CD4-positive, alpha-beta T cell treated with Interleukin-10 for 1 hour (primary cell): ENCODE measurements around the gene HIVEP1.
"Not testable (repeated sequence)": the region's sequence is repeated elsewhere in the genome, so short reads cannot be mapped to it uniquely, and the experiment has no call there.

Experiments
- DNase-seq: peaks from one replicate; pipeline ENCODE4 v3.0.0-alpha.2; 2020

Gene HIVEP1

DNA sequence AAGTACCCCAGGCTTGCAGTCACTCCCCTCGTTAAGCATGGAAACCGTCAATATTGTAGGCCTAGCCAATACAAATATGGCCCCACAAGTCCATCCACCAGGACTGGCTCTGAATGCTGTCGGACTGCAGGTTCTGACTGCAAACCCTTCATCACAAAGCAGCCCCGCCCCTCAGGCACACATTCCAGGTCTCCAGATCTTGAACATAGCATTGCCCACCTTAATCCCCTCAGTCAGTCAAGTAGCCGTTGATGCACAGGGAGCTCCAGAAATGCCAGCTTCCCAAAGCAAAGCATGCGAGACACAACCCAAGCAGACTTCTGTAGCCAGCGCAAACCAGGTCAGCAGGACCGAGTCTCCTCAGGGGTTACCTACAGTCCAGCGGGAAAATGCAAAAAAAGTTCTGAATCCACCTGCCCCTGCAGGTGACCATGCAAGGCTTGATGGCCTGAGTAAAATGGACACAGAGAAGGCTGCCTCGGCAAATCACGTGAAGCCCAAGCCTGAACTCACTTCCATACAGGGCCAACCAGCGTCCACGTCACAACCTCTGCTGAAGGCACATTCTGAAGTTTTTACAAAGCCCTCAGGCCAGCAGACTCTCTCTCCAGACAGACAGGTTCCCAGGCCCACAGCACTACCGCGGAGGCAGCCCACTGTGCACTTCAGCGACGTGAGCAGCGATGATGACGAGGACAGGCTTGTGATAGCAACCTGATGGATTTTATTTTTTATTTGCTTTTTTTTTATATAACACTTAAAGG is 151.8 kb downstream of the HIVEP1 start:
- DNase-seq = no peak

DNA sequence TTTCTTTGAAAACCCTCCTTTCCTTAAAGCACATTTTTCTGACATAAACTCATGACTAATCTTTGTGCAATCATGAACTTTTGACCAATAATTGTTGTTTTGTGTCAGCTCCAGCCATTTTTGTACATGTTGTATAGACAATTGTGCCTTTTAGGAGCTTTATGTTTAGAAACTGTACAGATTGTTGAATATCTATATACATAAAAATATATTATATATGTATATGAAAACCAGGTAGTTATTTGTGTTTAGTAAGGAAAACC is 152.3 kb downstream of the HIVEP1 start:
- DNase-seq = no peak

DNA sequence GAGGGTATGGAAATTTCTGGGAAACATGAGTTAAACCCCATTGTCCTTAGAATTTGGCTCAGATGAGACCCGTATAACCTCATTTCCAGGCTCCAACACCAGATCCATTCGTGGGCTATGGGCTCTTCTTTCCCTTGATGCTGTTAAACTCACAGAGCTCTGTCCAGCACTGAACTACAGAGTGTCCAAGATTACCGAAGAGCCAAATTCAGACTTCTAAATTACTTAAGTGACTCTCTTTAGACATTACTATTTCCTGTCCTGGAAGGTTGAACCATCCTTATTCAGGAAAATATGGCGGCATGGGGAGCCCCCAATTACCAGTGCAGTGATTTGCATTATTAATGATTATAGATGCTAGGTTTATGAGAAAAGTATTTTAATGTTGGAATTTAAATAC is 153.2 kb downstream of the HIVEP1 start:
- no peak for DNase-seq

DNA sequence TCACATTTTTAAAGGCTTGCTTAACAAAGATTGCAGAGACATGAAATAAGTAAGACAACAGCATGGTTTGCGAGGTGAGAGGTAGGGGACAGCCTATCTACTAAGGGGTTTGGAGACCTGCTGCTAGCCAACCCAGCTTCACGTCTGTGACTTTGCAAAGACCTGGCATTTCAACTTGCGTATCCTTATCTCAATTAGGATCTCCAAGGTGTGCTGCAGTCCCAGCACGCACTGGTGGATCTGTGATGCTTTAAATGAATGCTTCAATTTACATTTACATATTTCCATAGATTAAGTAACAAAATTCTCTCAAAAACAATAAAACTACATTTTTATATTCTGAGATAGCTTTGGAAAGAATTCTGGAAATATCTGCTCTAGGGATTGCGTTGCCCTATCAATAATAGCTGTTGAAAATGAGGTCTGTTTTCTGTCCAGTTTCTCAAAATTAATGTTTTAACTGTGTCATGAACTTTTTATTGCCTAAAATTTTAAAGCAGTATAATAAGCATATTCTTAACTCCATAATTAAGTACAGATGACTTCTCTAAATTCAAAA is 153.7 kb downstream of the HIVEP1 start:
- DNase-seq = no peak

DNA sequence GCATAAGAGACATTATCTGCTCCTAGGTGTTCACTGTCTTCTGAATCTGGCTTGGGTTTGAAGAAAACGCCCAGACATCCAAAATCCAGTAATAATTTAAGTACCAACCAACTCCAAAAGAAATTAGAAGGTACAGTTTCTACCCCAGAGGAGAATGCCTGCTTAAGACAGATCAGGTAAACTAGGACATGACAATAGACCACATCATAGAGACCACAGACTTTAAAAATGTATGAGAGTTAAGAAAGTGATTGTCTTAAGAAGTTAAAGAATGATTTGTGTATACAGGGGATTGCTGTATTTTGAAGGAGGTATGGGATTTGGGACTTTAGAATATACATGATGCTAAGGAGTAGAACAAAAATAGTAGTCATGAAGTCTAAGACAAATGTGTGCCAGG is 157.3 kb downstream of the HIVEP1 start:
- no peak for DNase-seq

DNA sequence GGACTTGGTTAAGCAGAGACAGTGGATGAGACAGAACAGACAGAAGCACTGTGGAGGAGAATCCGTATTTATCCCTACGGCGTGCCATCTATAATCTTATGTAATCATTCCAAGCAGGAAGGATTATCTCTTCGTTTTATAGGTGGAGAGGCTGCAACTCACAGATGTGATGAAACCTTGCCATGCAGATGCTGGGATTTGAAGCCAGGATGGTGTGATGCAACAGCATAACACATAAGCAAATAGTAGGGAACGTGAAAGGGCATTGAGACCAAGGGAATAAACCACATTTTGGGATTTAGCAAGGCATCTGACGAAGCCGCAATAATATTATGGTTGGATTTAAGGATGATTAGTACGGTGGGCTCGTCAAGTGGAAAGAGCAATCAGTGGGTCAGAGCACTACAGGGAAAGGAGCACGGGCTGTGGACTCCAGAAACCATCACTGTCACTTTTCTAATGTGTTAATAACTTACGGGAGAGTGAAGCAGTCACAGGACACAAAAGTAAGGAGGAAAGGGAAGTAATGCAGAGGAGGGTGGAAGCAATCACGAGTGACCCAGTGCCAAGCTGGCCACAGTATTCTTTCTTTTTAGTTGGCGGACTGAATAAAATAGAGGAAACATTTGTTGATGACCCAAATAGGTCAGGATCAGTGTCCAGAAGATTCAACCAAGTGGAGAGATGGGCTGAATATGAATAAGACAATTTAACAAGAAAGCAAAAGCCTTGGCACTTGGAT is 158.4 kb downstream of the HIVEP1 start:
- DNase-seq = no peak

DNA sequence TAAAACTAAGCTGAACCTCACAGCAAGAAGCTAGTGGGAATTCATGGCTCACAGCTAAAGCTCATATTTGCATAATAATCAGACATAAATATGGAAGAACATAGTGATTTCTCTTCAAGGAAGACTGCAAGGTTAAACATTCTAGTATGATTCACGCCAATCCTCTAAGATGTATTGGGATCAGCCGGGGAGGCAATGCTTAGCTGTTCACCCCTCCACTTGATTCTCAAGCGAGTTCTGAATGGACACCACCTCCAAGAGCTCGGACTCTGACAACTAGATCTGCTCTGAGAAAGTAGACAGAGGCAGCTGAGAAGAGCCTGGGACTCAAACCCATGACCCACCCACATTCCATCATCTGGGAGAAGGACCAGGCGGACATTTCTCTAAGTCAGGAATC is 159.6 kb downstream of the HIVEP1 start:
- no peak for DNase-seq

DNA sequence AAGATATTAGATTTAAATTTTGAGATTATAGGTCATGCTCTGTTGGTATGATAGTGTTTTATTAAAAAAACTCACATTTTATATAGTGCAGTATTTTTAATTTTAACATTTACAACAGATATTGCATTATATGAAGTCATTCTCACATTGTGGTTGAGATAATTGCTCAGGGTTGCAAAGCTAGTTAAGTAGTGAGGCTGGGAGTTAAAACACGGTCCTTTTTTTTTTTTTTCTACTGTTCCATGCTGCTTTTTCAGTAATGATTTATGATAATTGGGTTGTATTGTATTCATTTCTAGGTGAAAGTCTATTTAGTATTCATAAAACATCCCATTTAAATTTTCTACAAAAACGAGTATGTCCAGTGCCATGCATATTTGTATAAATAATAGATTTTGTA is 160.5 kb downstream of the HIVEP1 start:
- no peak for DNase-seq

DNA sequence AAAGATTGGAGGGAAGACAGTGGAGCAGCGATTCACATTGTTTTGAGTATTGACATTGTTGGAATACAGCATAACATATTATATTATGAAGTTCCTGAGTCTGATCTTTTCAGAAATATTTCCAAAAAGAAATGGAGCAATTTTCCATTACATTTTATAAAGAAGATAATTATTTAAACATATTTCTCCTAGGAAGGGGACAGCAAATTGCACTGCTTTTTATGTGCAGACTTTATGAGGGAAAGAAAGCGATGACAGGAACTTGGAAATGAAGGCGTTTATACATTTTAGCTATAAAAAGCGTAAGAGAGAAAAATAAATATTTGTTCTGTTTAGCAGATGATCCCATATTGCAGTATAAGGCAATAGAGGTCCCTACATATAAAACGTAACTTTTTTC is 161.1 kb downstream of the HIVEP1 start:
- no peak for DNase-seq

DNA sequence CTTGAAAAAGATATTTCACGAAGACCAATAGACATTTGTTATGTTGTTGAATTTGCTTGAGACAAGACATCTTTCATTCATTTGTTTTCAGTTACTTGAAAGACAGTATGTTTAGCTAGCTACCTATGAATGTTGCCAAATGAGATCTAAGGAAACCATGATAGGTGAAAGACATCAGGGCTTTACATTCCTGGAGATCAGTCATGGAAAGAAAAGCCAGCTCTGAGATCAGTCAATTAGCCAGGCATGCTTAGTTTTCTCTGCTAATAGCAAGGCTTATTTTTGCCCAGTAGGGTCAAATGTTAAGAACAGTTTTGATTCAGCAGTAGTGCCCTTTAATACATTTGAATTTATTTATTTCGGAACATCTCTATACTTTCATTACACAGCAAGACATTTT is 161.5 kb downstream of the HIVEP1 start:
- no peak for DNase-seq

DNA sequence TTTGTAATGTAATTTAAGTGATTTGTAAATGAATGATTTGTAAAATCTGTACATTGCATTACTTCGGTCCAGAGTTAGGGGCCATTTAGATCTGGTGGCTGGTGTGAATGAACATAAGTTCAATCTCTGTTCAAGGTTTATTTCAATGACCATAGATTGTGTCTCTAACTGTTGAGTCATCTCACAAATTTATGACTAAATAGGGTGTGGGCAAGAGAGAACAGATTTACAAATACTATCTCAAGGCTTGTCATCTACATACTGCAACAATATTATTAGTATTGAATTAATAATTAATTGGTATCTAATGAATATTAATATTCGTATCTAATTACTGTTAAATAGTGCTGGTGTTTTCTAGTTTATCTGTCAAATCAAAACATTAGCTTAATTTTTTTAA is 162.8 kb downstream of the HIVEP1 start:
- no peak for DNase-seq

DNA sequence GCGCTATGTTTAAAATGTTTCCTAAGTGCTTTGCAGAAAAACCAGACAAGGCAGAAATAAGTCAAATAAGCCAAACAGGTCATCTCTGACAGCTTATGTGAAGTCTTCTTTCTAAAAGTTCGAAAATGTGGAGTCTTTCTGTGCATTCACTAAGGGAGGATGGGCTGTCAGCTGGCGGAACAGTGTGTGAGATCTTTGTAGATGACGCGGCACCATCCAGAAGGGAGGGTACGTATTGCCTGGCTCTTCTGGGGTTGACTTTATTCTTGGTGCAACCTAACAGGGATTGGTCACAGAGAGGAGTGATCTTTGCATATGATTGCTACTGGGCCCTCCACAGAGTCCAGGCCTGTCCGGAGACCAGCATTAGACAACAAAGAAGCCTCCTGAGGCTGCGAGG is 163.5 kb downstream of the HIVEP1 start:
- no peak for DNase-seq

DNA sequence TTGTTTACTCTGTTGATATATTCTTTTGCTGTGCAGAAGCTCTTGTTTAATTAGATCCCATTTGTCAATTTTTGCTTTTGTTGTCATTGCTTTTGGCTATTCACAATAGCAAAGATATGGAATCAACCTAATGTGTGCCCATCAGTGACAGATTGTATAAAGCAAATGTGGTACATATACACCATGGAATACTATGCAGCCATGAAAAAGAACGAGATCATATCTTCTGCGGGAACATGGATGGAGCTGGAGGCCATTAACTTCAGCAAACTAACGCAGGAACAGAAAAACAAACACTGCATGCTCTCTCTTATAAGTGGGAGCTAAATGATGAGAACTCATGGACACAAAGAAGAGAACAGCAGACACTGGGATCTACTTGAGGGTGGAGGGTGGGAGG is 164.7 kb downstream of the HIVEP1 start:
- DNase-seq = not testable (repeated sequence)

DNA sequence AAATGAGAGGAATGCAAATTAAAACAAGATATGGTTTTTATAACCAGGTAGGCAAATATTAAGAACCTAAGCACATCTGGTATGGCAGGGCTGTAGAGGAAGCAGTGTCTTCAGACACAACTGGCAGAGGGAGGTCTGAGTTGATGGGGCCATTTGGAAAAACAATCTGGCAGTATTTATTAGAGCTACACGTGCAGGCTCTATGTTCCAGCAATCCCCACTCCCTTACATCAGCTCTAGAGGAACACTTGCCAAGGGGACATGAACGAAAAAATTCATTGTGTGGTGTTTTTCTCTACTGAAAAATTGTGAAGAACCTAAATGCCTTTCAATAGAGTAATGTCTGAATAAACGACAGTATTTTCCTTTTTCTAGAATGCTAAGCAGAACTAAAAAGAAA is 166.4 kb downstream of the HIVEP1 start:
- no peak for DNase-seq

DNA sequence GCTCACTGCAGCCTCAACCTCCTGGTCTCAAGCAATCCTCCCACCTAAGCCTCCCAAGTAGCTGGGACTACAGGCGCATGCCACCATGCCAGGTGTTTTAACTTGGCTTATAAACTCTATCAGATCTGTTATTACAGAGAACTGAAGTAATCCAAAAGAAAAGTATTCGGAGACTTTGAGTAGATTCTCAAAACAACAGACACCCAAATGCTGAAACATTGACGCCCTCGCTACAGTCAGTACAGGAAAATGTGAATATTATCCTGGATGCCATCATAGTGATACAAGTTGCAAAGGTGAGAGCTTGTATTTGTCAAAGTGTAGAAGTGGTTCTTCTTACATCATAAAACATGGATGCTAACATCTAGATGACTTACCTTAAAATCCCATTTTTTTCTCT is 169.4 kb downstream of the HIVEP1 start:
- no peak for DNase-seq

DNA sequence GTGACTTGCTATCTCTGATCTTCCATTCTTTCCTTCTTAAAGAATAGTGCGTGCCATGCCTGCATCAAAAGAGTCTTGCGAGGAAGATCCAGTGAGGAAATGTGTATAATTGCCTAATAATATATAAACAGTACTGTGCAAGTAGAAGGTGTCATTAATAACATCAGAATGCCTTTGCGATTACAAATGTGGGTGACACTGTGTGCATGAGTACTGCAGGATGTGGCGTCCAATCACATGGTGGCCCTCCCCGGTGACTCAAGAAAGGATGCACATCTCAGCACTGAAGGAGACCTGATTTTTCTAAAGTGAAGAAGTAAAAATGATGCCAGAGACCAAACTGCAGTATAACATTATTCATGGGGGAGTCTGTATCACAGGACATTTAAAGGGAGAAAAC is 170.6 kb downstream of the HIVEP1 start:
- DNase-seq = no peak

DNA sequence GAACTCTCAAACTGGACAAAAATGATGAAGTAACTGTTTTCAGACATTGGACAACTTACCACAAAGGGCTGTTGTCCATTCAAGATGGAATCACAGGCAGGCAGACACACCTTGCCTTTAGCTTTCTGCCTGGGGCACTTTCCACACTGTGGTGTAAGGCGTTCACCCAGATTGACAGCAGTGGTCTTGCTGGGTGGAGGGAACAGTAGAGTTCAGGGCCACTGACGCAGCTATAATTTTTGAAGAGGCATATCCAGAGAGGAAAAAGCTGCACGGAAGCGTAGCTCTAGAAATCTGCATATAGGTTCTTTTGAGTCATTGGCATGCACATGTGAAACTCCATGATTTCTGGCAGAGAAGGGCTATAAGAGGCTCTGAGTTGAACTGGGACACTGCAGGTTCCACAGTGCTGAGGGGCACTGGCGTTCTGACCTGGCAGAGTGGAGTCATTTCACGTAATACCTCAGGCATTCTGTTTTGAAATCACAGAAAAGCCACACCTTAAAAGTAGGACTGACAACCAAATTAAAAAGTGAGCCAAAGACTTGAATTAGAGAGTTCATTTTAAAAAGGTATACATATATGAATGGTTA is 173.1 kb downstream of the HIVEP1 start:
- DNase-seq = no peak

DNA sequence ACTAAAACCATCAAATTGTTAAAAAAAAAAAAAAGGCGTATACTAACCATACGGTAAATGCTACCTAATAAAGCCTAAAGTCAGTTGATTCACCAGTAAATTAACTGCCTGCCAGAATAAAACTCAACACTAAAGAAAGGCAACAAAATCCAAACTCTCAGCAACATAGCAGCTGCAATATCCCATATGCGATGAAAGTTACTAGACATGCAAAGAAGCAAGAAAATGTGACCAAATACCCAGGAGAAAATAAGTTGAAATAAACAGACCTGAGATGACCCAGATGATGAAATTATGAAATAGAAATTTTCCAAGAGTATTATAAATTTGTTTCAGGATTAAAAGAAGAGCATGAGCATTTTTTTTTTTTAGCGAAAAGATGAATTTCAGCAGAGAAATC is 174.4 kb downstream of the HIVEP1 start:
- DNase-seq = no peak

DNA sequence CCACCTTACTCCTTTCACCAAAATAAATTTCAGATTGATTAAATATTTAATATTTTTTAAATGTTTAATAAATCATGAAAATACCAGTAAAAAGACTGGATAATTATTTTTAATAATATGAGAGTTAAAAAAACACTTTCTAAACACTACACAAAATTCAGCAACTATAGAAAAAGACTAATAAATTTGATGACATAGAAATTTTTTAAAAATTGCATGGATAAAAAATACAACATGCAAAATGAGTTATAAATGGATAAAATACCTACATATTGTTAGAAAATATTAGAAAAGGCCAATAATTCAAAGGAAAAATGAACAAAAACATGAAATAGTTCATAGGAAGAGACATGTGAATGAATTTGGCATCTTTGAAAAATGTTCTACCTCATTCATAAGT is 177.0 kb downstream of the HIVEP1 start:
- no peak for DNase-seq

DNA sequence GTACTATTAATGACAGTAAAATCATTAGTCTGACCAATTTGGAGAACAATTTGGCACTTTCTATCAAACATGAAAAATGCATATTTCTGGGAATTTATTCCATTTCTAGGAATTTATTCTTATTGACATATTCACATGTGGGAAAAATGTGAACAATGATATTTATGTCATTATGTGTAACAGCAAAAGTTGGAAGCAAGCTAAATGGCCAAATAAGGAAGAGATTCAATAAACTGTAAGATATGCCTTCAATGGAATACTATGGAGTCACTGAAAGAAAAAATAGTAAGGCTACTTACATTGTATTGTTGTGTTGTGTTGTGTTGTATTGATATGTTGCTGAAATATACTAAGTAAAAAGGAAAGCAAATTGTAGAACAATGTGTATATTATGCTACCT is 177.5 kb downstream of the HIVEP1 start:
- no peak for DNase-seq

DNA sequence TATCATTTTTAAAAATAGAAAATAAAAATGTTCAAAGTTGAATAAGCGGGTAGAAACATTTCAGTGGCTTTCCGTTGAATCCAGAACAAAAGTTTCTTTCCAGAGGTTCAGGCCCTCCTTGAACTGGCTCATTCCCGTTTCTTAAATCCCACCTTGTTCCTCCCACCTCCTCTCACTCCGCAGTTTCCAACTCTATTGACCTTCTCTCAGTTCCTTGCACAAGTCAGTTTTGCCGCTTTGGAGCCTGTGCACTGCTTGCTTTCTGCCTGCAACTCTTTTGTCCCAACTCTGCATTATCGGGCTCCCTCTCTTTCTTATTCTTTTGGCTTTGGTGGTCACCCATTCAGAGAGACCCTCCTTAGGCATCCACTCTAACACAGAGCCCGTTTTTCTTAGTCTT is 178.1 kb downstream of the HIVEP1 start:
- no peak for DNase-seq

DNA sequence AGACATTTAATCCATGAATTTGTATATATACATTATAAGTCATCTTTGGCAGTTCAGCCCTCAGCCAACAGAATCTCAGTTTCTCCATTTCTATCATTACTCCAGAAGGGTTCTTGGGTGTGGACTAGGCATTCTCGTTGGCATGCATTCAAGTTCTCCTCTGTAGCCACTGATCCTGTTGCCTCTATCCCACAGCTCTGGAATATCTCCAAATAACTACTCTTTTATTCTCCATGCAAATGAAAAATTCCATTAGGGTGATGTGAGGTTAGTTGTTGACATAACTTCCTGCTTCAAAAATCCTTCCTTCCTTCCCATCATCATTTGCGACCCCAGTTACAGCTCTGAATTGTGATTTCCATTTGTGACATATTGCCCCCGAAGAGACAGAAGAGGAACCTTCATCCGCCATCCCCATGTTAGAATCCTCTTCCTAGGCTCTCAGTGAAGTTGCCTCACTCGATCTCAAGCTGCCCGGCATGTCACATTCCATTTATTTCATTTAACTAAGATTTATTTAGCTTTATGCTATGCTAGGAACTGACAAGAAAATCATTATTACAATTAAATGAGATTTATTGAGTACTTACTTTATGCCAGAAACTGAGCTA is 184.3 kb downstream of the HIVEP1 start:
- DNase-seq = no peak

DNA sequence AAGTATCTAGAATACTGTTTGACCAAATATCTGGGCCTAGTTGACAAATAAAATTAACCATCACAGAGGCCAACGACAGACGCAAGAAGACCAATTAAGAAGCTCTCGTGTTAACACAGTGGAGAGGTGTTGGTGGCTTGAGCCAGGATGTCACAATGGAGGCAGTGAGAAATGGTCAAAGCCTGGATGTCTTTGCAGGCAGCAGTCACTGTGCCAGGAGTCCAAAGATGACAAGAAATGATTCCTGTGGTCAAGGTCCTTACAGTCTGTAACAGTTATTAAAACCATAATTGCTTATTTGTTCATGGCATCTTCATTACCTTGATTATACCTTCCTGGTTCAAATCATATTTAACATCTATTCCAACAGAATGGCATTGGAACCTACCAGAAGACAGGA is 186.7 kb downstream of the HIVEP1 start:
- DNase-seq = no peak

DNA sequence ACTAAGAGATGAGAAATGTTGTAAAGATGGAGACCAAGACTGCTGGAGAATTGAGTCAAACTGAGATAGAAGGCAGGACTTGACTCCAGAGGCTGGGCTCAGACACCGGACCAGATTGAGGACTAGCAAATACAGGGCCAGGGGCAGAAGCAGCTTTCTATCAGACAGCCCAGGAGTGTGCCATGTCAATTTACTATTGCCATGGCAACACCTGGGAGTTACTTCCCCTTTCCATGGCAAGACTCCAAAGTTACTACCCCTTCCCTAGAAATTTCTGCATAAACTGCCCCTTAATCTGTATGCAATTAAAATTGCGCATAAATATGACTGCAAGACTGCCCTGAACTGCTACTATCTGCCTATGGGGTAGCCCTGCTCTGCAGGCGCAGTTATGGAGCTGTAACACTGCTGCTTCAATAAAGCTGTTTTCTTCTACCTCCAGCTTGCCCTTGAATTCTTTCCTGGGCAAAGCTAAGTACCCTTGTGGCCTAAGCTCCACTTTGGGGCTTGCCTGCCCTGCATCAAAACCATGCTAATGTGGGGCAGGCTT is 188.0 kb downstream of the HIVEP1 start:
- no peak for DNase-seq
